Measurements from ENCODE around the gene ROR1.
"Not testable (repeated sequence)": the region's sequence is repeated elsewhere in the genome, so short reads cannot be mapped to it uniquely, and the experiment has no call there.

Gene ROR1

GRCh38 chr1:64184003-64184440 is 410.2 kb downstream of the ROR1 start:
- no peak for DNase-seq (ENCODE audit: low spot score)

- DNase-seq (ENCODE audit: low spot score): no peak
Observed at GRCh38 chr1:64186138-64186897, 412.5 kb downstream of the ROR1 start.

GRCh38 chr1:64186898-64187280 is 413.1 kb downstream of the ROR1 start:
- no peak for DNase-seq (ENCODE audit: low spot score)

- DNase-seq (ENCODE audit: low spot score): no peak
Observed at GRCh38 chr1:64187646-64188045, 413.8 kb downstream of the ROR1 start.

- DNase-seq (ENCODE audit: low spot score): no peak
Observed at GRCh38 chr1:64192290-64192689, 418.5 kb downstream of the ROR1 start.

- DNase-seq (ENCODE audit: low spot score): no peak
Observed at GRCh38 chr1:64194168-64195080, 420.6 kb downstream of the ROR1 start.

- no peak for DNase-seq (ENCODE audit: low spot score)
Observed at GRCh38 chr1:64195081-64195395, 421.2 kb downstream of the ROR1 start.

GRCh38 chr1:64196074-64196870 is 422.5 kb downstream of the ROR1 start:
- DNase-seq (ENCODE audit: low spot score): no peak

- DNase-seq (ENCODE audit: low spot score): no peak
Observed at GRCh38 chr1:64197076-64197475, 423.3 kb downstream of the ROR1 start.

GRCh38 chr1:64199154-64199553 is 425.3 kb downstream of the ROR1 start:
- DNase-seq (ENCODE audit: low spot score): no peak

- no peak for DNase-seq (ENCODE audit: low spot score)
Observed at GRCh38 chr1:64200064-64200463, 426.2 kb downstream of the ROR1 start.

GRCh38 chr1:64203420-64203819 is 429.6 kb downstream of the ROR1 start, which contains the start of gene UBE2U:
Gene UBE2U, plus strand, starts transcription at chr1:64203623. Its CDS starts 428 bp downstream, at chr1:64204051.
- no peak for DNase-seq (ENCODE audit: low spot score)

GRCh38 chr1:64209221-64209620 is 435.4 kb downstream of the ROR1 start:
- no peak for DNase-seq (ENCODE audit: low spot score)

- no peak for DNase-seq (ENCODE audit: low spot score)
Observed at GRCh38 chr1:64212031-64212430, 438.2 kb downstream of the ROR1 start.

- peak; percentile 20 for DNase-seq (ENCODE audit: low spot score)
Observed at GRCh38 chr1:64215576-64215975, 441.8 kb downstream of the ROR1 start.

GRCh38 chr1:64220241-64220640 is 446.4 kb downstream of the ROR1 start:
- no peak for DNase-seq (ENCODE audit: low spot score)

GRCh38 chr1:64223329-64224151 is 449.7 kb downstream of the ROR1 start:
- no peak for DNase-seq (ENCODE audit: low spot score)

- not testable (repeated sequence) for DNase-seq (ENCODE audit: low spot score)
Observed at GRCh38 chr1:64224236-64224635, 450.4 kb downstream of the ROR1 start.

- no peak for DNase-seq (ENCODE audit: low spot score)
Observed at GRCh38 chr1:64228167-64228957, 454.5 kb downstream of the ROR1 start.

GRCh38 chr1:64229307-64229706 is 455.5 kb downstream of the ROR1 start:
- no peak for DNase-seq (ENCODE audit: low spot score)

All from iPS-NIHi11 (cell line).